ENCODE measurements around the gene GRIA3. TPM values are rescaled to one million over a fixed set of nuclear protein-coding genes. Genes with fewer than 3 reads are reported as not detected.

Gene GRIA3
- total and polyA plus RNA-seq, 10 of the 15 experiments (the other 5 are each of a cell fraction or from before 2014, with no cell fraction given): 0.45 to 4.3 (median 2.2) TPM

- no peaks in the 10 kb centered on the region for H3K4me1 ChIP-seq (ENCODE audit: control insufficient read depth, insufficient read depth, low read length)
- no peaks in the 10 kb centered on the region for H3K9me3 ChIP-seq (replicated peaks; ENCODE audit: control insufficient read depth, insufficient read depth, low read length)
- no TSS peak for BruUV-seq (replicated peaks)
- H4K20me1 ChIP-seq (ENCODE audit: control insufficient read depth, insufficient read depth): no peaks in the 10 kb centered on the region
- RAD21 ChIA-PET (ENCODE audit: unreplicated experiment): interaction anchor here (1.2 to 2.5 kb wide), 6 partner anchors 10 to 85 kb away, joined by 3 to 10 read pairs (median 5); no protein-coding TSS in a partner anchor
- H3K27me3 ChIP-seq (replicated peaks in 1 of 2; ENCODE audit: control insufficient read depth in 2 of 2, insufficient read depth in 2 of 2, low read length in 1 of 2): no peaks in the 10 kb centered on the region
- ATAC-seq (peak; percentile 38; the same call in 1 of the 3 replicates), DNase-seq (ENCODE audit: low read depth, low spot score) (no peak), FAIRE-seq (no peak)
- peak; percentile 28; the same call in 1 of the 2 replicates for TF ChIP-seq ZNF687 (IDR thresholded peaks at IDR 0.05)
- TF ChIP-seq SPI1 (IDR thresholded peaks at IDR 0.05; ENCODE audit: borderline replicate concordance, insufficient read depth, low read depth, low read length): no peak
- peak; percentile 62; the same call in 1 of the 2 replicates for TF ChIP-seq NR2F1 (conservative IDR thresholded peaks at IDR 0.05)
- TF ChIP-seq WRNIP1 (IDR thresholded peaks at IDR 0.05; ENCODE audit: borderline replicate concordance, low read depth, low read length): no peak
- no peak for TF ChIP-seq EP300 (IDR thresholded peaks at IDR 0.05; ENCODE audit: borderline replicate concordance in 1 of 2, control insufficient read depth in 1 of 2, low read depth in 2 of 2, low read length in 2 of 2)
- WGBS (ENCODE audit: insufficient coverage, insufficient replicate concordance, low lambda C conversion rate, missing lambda C conversion rate): 63% methylated on average over 7 of the region's 7 CpGs
- in situ Hi-C loops (cut with MboI) (no loop called here), intact Hi-C loops (cut with micrococcal nuclease; ENCODE audit: unreplicated experiment) (loop anchor here (2.0 kb wide), 1 partner anchor 71 kb away; no protein-coding TSS in a partner anchor)
- CTCF ChIA-PET: interaction anchor here (0.9 to 2.1 kb wide), 7 partner anchors 10 to 84 kb away, joined by 3 to 6 read pairs (median 3); no protein-coding TSS in a partner anchor
- H3K79me2 ChIP-seq (ENCODE audit: control insufficient read depth, insufficient read depth, low read length): no peaks in the 10 kb centered on the region
- H3K27ac ChIP-seq (ENCODE audit: control insufficient read depth, insufficient read depth): no peak overlapping the region
- H3K4me2 ChIP-seq (ENCODE audit: control insufficient read depth, insufficient read depth): no peak overlapping the region
- H3K9ac ChIP-seq (ENCODE audit: control insufficient read depth, insufficient read depth, low read length): no peak overlapping the region
- POLR2A ChIA-PET: interaction anchor here (1.1 to 6.1 kb wide), 3 partner anchors 13 to 23 kb away, joined by 3 to 27 read pairs (median 3); no protein-coding TSS in a partner anchor
- no peak overlapping the region for H2AFZ ChIP-seq (ENCODE audit: control insufficient read depth, low read depth, low read length)
- no peaks in the 10 kb centered on the region for H3K36me3 ChIP-seq (ENCODE audit: control insufficient read depth in 2 of 2, insufficient read depth in 2 of 2, low read length in 1 of 2)
- no peak overlapping the region for H3K4me3 ChIP-seq
- SMC1A ChIA-PET (ENCODE audit: uncharacterized antibody, unreplicated experiment): interaction anchor here (0.6 to 5.6 kb wide), 13 partner anchors 8 to 137 kb away, joined by 3 to 45 read pairs (median 5); no protein-coding TSS in a partner anchor
Measured at GRCh38 chrX:123337886-123338639, 154.0 kb downstream of the GRIA3 start.
